Measurements from ENCODE around the gene ZNF358. TPM values are rescaled to one million over a fixed set of nuclear protein-coding genes. Genes with fewer than 3 reads are reported as not detected.

Gene ZNF358
- total RNA-seq, 6 experiments from 2014 or later: 15.3 to 35.1 (median 24.8) TPM

GRCh38 chr19:7492558-7492957 is 23.3 kb upstream of the ZNF358 start:
- DNase-seq (no peak), ATAC-seq (no peak)
- H3K4me3 ChIP-seq: no peak overlapping the region
- 75% methylated on average over 8 of the region's 11 CpGs for WGBS (ENCODE audit: insufficient coverage, low coverage, low lambda C conversion rate, missing lambda C conversion rate)
- H3K27ac ChIP-seq: peak overlapping the region in 1 of 3 donors; percentile 24
- peaks cover 0 to 21% (median 10%) of the 10 kb centered on the region in 4 donors for H3K4me1 ChIP-seq
- intact Hi-C loops (cut with DNase I): no loop called here
- no peaks in the 10 kb centered on the region for H3K27me3 ChIP-seq
- no peaks in the 10 kb centered on the region for H3K9me3 ChIP-seq
- no peaks in the 10 kb centered on the region for H3K36me3 ChIP-seq
- TF ChIP-seq, protein P1, sequence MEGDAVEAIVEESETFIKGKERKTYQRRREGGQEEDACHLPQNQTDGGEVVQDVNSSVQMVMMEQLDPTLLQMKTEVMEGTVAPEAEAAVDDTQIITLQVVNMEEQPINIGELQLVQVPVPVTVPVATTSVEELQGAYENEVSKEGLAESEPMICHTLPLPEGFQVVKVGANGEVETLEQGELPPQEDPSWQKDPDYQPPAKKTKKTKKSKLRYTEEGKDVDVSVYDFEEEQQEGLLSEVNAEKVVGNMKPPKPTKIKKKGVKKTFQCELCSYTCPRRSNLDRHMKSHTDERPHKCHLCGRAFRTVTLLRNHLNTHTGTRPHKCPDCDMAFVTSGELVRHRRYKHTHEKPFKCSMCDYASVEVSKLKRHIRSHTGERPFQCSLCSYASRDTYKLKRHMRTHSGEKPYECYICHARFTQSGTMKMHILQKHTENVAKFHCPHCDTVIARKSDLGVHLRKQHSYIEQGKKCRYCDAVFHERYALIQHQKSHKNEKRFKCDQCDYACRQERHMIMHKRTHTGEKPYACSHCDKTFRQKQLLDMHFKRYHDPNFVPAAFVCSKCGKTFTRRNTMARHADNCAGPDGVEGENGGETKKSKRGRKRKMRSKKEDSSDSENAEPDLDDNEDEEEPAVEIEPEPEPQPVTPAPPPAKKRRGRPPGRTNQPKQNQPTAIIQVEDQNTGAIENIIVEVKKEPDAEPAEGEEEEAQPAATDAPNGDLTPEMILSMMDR (IDR thresholded peaks at IDR 0.05): no peak
- no peak for TF ChIP-seq POLR2A (IDR thresholded peaks at IDR 0.05)

DNA sequence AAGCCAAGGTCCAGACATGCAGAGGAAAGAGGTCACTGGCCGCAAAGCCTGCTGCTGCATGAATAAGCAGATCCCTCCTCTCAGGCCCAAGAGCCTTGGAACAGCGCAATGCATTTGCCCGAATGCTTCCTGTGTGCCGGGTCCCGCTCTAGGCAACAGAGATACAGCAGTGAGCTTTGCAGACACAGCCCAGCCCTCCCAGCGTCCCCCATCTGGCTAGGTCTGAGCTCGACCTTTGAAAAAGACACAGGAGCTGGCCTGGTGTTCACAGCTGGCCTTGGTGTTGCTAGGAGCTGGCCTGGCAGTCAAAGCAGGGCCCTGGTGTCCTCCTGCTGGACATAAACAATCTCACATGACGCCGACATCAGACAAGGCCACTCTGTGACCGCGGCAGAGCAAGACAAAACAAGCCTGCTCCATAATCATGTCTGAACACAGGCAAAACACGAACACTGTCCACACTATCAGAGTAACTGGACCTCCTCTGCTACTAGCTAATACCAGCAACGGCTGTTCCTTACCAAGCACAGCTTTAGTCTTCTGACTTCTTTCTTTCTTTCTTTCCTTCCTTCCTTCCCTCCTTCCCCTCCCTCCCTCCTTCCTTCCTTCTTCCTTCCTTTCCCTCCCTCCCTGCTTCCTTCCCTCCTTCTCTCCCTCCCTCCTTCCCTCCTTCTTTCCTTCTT is 21.3 kb upstream of the ZNF358 start:
- Histone ChIP-seq H3K27ac (peak overlapping the region; percentile 67 to 88 (median 86)), H3K9me3 (no peaks in the 10 kb centered on the region), H3K27me3 (no peaks in the 10 kb centered on the region), H3K4me1 (peaks cover 0 to 16% (median 8%) of the 10 kb centered on the region in 4 donors), H3K4me3 (no peak overlapping the region), H3K36me3 (no peaks in the 10 kb centered on the region)
- DNase-seq: peak; percentile 55 to 86 (median 82)
- WGBS (ENCODE audit: insufficient coverage, low coverage, low lambda C conversion rate, missing lambda C conversion rate): 23% methylated on average over 4 of the region's 13 CpGs
- peak; percentile 18 for TF ChIP-seq POLR2A (IDR thresholded peaks at IDR 0.05)
- TF ChIP-seq, protein P1 (IDR thresholded peaks at IDR 0.05): peak in 3 of 4 donors; percentile 20 to 33 (median 32)
- intact Hi-C loops (cut with DNase I): no loop called here
- peak; percentile 85 to 90 (median 86) for ATAC-seq

- ATAC-seq (no peak), DNase-seq (no peak)
- H3K27me3 ChIP-seq: no peaks in the 10 kb centered on the region
- TF ChIP-seq, protein P1 (IDR thresholded peaks at IDR 0.05): peak in 3 of 4 donors; percentile 17 to 28 (median 23)
- no peak for TF ChIP-seq POLR2A (IDR thresholded peaks at IDR 0.05)
- no CpG with 5 or more reads among the region's 7 CpGs for WGBS (ENCODE audit: insufficient coverage, low coverage, low lambda C conversion rate, missing lambda C conversion rate)
- H3K36me3 ChIP-seq: no peaks in the 10 kb centered on the region
- intact Hi-C loops (cut with DNase I): no loop called here
- no peaks in the 10 kb centered on the region for H3K9me3 ChIP-seq
- H3K4me3 ChIP-seq: no peak overlapping the region
- H3K27ac ChIP-seq: no peak overlapping the region
- peaks cover 0 to 19% (median 5%) of the 10 kb centered on the region in 4 donors for H3K4me1 ChIP-seq
Measured at GRCh38 chr19:7497292-7497691, 18.6 kb upstream of the ZNF358 start.

- intact Hi-C loops (cut with DNase I): no loop called here
- Histone ChIP-seq H3K9me3 (no peaks in the 10 kb centered on the region), H3K36me3 (no peaks in the 10 kb centered on the region), H3K4me1 (peaks cover 0 to 8% (median 0%) of the 10 kb centered on the region in 4 donors), H3K4me3 (peak overlapping the region in 2 of 3 donors; percentile 28 to 29), H3K27ac (no peak overlapping the region), H3K27me3 (no peaks in the 10 kb centered on the region)
- DNase-seq (peak in 2 of 3 donors; percentile 58 to 70), ATAC-seq (peak; percentile 70 to 82 (median 78))
- WGBS (ENCODE audit: insufficient coverage, low coverage, low lambda C conversion rate, missing lambda C conversion rate): 9% methylated on average over 9 of the region's 93 CpGs
- TF ChIP-seq, protein P1 (IDR thresholded peaks at IDR 0.05): no peak
- no peak for TF ChIP-seq POLR2A (IDR thresholded peaks at IDR 0.05)
Measured at GRCh38 chr19:7500811-7501450, 15.0 kb upstream of the ZNF358 start.

All from right lobe of liver (tissue), 6 donors.